Peyer's patch (tissue), 4 donors: ENCODE measurements around the gene BARX1. TPM values are rescaled to one million over a fixed set of nuclear protein-coding genes. Genes with fewer than 3 reads are reported as not detected.

Experiments used
- DNase-seq, 3 donors: peaks; one replicate each; pipeline ENCODE4 v3.0.0-alpha.2; 2017 to 2019
- H3K27ac ChIP-seq, 4 donors: fragments of 200-600 bp; sonication (generic); one replicate each; pipeline ENCODE4 v1.5.1; 2016 to 2019
- H3K27me3 ChIP-seq, 2 donors: fragments of 200-600 bp; sonication (generic); one replicate each; pipeline ENCODE4 v1.5.1; 2019
- H3K36me3 ChIP-seq, 3 donors: fragments of 200-600 bp; sonication (generic); one replicate each; pipeline ENCODE4 v1.5.1; 2016 to 2019
- H3K4me1 ChIP-seq, 4 donors: fragments of 200-600 bp; sonication (generic); one replicate each; pipeline ENCODE4 v1.5.1; 2016 to 2019
- H3K4me3 ChIP-seq, 4 donors: fragments of 200-600 bp; sonication (generic); 1 replicate in 3 of 4; 2 replicates in 1 of 4; pipeline ENCODE4 v1.5.1; 2016 to 2019; ENCODE audit warnings: mild to moderate bottlenecking in 1 of 4
- H3K9me3 ChIP-seq, 4 donors: fragments of 200-600 bp; sonication (generic); one replicate each; pipeline ENCODE4 v1.5.1; 2016 to 2019; ENCODE audit warnings: mild to moderate bottlenecking in 1 of 4
- CTCF ChIP-seq, 6 experiments: fragments of 450-650 bp in 4 of 6; fragments of 200-600 bp in 2 of 6; sonication (generic) in 1 of 6; IDR thresholded peaks; one replicate each; pipeline ENCODE4 v1.5.1; 2017 to 2019; ENCODE audit warnings: antibody characterized with exemption in 6 of 6, mild to moderate bottlenecking in 3 of 6, moderate library complexity in 1 of 6
- POLR2A ChIP-seq, 2 donors: fragments of 450-650 bp; IDR thresholded peaks; one replicate each; pipeline ENCODE4 v1.5.1; 2017; ENCODE audit warnings: antibody characterized with exemption in 2 of 2, mild to moderate bottlenecking in 2 of 2, moderate library complexity in 2 of 2
- total RNA-seq, 4 donors: library from RNA; depleted of rRNA; stranded (reverse); fragments of >200 nt; gene quantifications; one replicate each; pipeline ENCODE4 v1.1.0, GENCODE V29; 2016

Gene BARX1
- total RNA-seq, 4 donors from 2014 or later: not detected

GRCh38 chr9:93905473-93906133 is 49.6 kb downstream of the BARX1 start:
- Histone ChIP-seq H3K36me3 (no peaks in the 10 kb centered on the region), H3K9me3 (no peaks in the 10 kb centered on the region), H3K4me1 (no peaks in the 10 kb centered on the region), H3K4me3 (no peak overlapping the region), H3K27me3 (no peaks in the 10 kb centered on the region), H3K27ac (no peak overlapping the region)
- no peak for TF ChIP-seq POLR2A (IDR thresholded peaks at IDR 0.05)
- no peak for TF ChIP-seq CTCF (IDR thresholded peaks at IDR 0.05)
- no peak for DNase-seq

GRCh38 chr9:93904649-93905472 is 50.3 kb downstream of the BARX1 start:
- Histone ChIP-seq H3K27ac (no peak overlapping the region), H3K27me3 (no peaks in the 10 kb centered on the region), H3K9me3 (no peaks in the 10 kb centered on the region), H3K36me3 (no peaks in the 10 kb centered on the region), H3K4me3 (no peak overlapping the region), H3K4me1 (no peaks in the 10 kb centered on the region)
- TF ChIP-seq POLR2A (IDR thresholded peaks at IDR 0.05) (no peak), CTCF (IDR thresholded peaks at IDR 0.05) (no peak)
- DNase-seq: peak in 1 of 3 donors; percentile 23

- Histone ChIP-seq H3K27me3 (no peaks in the 10 kb centered on the region), H3K36me3 (no peaks in the 10 kb centered on the region), H3K9me3 (no peaks in the 10 kb centered on the region), H3K4me1 (no peaks in the 10 kb centered on the region), H3K4me3 (no peak overlapping the region), H3K27ac (no peak overlapping the region)
- DNase-seq: peak in 1 of 3 donors; percentile 18
- TF ChIP-seq CTCF (IDR thresholded peaks at IDR 0.05): no peak
- no peak for TF ChIP-seq POLR2A (IDR thresholded peaks at IDR 0.05)
Observed at GRCh38 chr9:93903886-93904648, 51.1 kb downstream of the BARX1 start.

DNA sequence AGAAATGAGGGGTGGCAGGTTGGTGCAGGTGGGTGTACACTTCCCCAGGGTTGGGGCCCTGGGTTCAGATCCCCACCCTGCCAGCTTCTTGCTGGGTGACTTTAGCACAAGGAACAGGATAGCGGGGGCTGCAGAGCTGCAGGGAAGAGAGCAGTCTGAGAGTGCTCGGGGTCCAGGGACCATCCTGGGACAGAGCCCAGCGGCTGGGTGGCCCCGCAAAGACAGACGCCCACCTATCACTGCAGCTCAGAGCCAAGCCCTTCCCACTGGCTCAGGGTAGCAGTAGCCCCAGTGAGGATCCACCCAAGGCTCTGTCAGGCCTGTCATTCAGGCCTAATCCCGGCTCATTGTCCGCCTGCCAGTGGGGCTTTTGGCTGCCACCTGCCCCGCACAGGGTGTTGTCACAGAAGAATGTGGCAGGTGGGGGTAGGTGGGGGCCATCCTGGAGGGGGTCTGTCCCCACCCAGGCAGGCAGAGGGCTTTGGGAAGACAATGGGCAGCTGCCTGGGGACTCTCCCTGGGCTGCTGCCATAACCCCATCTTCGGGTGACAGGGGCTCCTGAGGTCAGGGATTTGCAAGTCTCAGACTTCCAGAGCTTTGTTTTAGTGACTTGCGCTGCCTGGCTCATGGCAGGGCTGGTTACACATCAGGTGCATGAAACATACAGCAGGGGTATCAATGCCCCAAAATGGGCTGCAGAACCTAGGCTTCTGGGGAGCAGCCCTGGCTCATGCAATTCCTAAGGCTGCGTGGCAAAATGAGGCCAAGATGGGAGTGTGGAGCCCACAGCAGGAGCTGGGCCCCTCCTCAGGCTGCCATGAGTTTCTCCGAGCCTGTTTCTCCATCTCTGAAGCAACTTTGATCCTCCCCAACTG is 52.1 kb downstream of the BARX1 start:
- TF ChIP-seq POLR2A (IDR thresholded peaks at IDR 0.05) (no peak), CTCF (IDR thresholded peaks at IDR 0.05) (no peak)
- Histone ChIP-seq H3K4me3 (no peak overlapping the region), H3K27me3 (no peaks in the 10 kb centered on the region), H3K36me3 (no peaks in the 10 kb centered on the region), H3K9me3 (no peaks in the 10 kb centered on the region), H3K4me1 (no peaks in the 10 kb centered on the region), H3K27ac (no peak overlapping the region)
- DNase-seq: peak in 2 of 3 donors; percentile 38 to 39
